Heart right ventricle (tissue), 16 donors: ENCODE data around the gene LRRTM2. TPM values are rescaled to one million over a fixed set of nuclear protein-coding genes. Genes with fewer than 3 reads are reported as not detected.
A peak's percentile ranks its signal among the peaks of the same experiment; 100 is the strongest.

ENCODE experiments used
- ATAC-seq, 8 donors: fragments of 200-7000 bp; cut with Tn5 transposase; one replicate each; pipeline ENCODE4 v1.9.1; 2020; ENCODE audit warnings: mild to moderate bottlenecking in 8 of 8, moderate library complexity in 8 of 8, moderate number of reproducible peaks in 1 of 8
- DNase-seq, 2 donors: peaks; one replicate each; pipeline ENCODE4 v3.0.0-alpha.2; 2020
- H3K27ac ChIP-seq, 10 donors: fragments of 200-600 bp; sonication (generic) in 2 of 10; one replicate each; pipeline versions ENCODE4 v1.5.0 to v1.8.0; 2020 to 2022; ENCODE audit warnings: mild to moderate bottlenecking in 3 of 10
- H3K27me3 ChIP-seq, 7 donors: fragments of 200-600 bp; one replicate each; pipeline ENCODE4 v1.8.0; 2021 to 2022; ENCODE audit warnings: mild to moderate bottlenecking in 2 of 7
- H3K36me3 ChIP-seq, 9 donors: fragments of 200-600 bp; sonication (generic) in 1 of 9; one replicate each; pipeline versions ENCODE4 v1.5.0 to v1.8.0; 2020 to 2022; ENCODE audit warnings: mild to moderate bottlenecking in 2 of 9
- H3K4me1 ChIP-seq, 9 donors: fragments of 200-600 bp; sonication (generic) in 1 of 9; one replicate each; pipeline versions ENCODE4 v1.5.0 to v1.8.0; 2020 to 2022; ENCODE audit warnings: mild to moderate bottlenecking in 4 of 9
- H3K4me3 ChIP-seq, 10 donors: fragments of 200-600 bp; sonication (generic) in 2 of 10; one replicate each; pipeline versions ENCODE4 v1.5.0 to v1.8.0; 2020 to 2022; ENCODE audit warnings: mild to moderate bottlenecking in 7 of 10, moderate library complexity in 2 of 10
- H3K9me3 ChIP-seq, 11 donors: fragments of 200-600 bp in 10 of 11; sonication (generic) in 2 of 11; one replicate each; pipeline versions ENCODE4 v1.5.0 to v1.8.0; 2013 to 2022; ENCODE audit warnings: mild to moderate bottlenecking in 2 of 11, control low read depth in 1 of 11, moderate library complexity in 1 of 11
- CTCF ChIP-seq, 9 donors: fragments of 200-600 bp; sonication (generic) in 2 of 9; IDR thresholded peaks; one replicate each; pipeline versions ENCODE4 v1.5.0 to v1.8.0; 2021 to 2022; ENCODE audit warnings: antibody characterized with exemption in 9 of 9, mild to moderate bottlenecking in 5 of 9, moderate library complexity in 1 of 9
- WGBS, 2 donors: extraction: QIAGEN DNeasy Blood & Tissue Kit; methylation state at CpG; one replicate each; pipeline ENCODE4 v1.1.7; 2013; ENCODE audit warnings: inconsistent platforms in 1 of 2; 5-methylcytosine and 5-hydroxymethylcytosine counted together
- intact Hi-C, 10 donors: fragments of 100-400 bp; cut with DNase I; formaldehyde crosslinking; loops; one replicate each; pipeline versions ENCODE4 v1.11.1 to v1.14.2; 2022
- polyA plus RNA-seq, 2 donors: library from polyadenylated mRNA; stranded (reverse); fragments of 200-250 nt; gene quantifications; one replicate each; pipeline ENCODE4 v1.2.3, GENCODE V29; 2013
- total RNA-seq, 10 donors: library from RNA; stranded (reverse); fragmentation: NEBNext Ultra II Directional in 3 of 10; extraction: Animal tissue kit (Norgen Biotek cat#: 25700) in 3 of 10; gene quantifications; one replicate each; pipeline versions ENCODE4 v1.2.1 to v1.2.4, GENCODE V29; 2021 to 2023
- donor health status: Arrhythmogenic right ventricular cardiomyopathy.
- donor health status: ischemic (EF 13 %, LVEDD 7.1; RV severe dilation, severe dysfunction).
- donor health status: healthy with polysubstance abuse.
- donor health status: DM: no; HTN: yes; CAD: no.
- donor health status: DM: no; HTN: no; CAD: no.
- donor health status: ischemic (EF 25% LVEDD 6.9; RV normal size, moderate dysfunction).
- donor health status: ischemic (EF 25% LVEDD 5.7; RV mildly dilated, moderate dysfunction).
- donor health status: healthy.
- donor health status: DM: yes; HTN: yes; CAD: no.
- donor health status: Ischemic cardiomyopathy.
- donor health status: ischemic (EF 35%, LVEDD 5.7; RV mildly dilated, moderate dysfunction).
- donor health status: nonischemic (EF 11% LVEDD 7.7; RV severe dilation, severe dysfunction).
- donor health status: DM: yes; HTN: yes; CAD: no.
- donor health status: PGD.
- donor health status: ischemic (EF 29% LVEDD 5.4; RV normal size, mild dysfunction).
- donor health status: nonischemic (EF 23%, LVEDD 6.1; RV moderate dilation, normal function).

The LRRTM2 gene
- total and polyA plus RNA-seq, 12 donors: 0.04 to 0.49 (median 0.09) TPM; not detected in 6

GRCh38 chr5:138869038-138869437, 6.1 kb downstream of the LRRTM2 start:
- WGBS, 2 donors: 71 to 85% methylated on average over 1 of the region's 1 CpG
- intact Hi-C loops: no loop called here
- Histone ChIP-seq H3K27me3 (no peaks in the 10 kb centered on the region), H3K4me1 (peaks cover 7 to 85% (median 52%) of the 10 kb centered on the region in 9 donors), H3K9me3 (peaks cover 0 to 2% (median 0%) of the 10 kb centered on the region in 11 donors), H3K36me3 (peaks cover 0 to 3% (median 0%) of the 10 kb centered on the region in 9 donors), H3K27ac (no peak overlapping the region), H3K4me3 (no peak overlapping the region)
- no peak for DNase-seq
- no peak for TF ChIP-seq CTCF (IDR thresholded peaks at IDR 0.05)
- no peak for ATAC-seq

GRCh38 chr5:138867011-138867410, 8.1 kb downstream of the LRRTM2 start:
- peaks cover 0 to 18% (median 15%) of the 10 kb centered on the region in 11 donors for H3K9me3 ChIP-seq

GRCh38 chr5:138853132-138853531, 22.0 kb downstream of the LRRTM2 start:
- H3K27ac ChIP-seq: no peak overlapping the region
- no peaks in the 10 kb centered on the region for H3K9me3 ChIP-seq
- DNase-seq: no peak
- H3K36me3 ChIP-seq: peaks cover 0 to 6% (median 0%) of the 10 kb centered on the region in 9 donors
- no peak for ATAC-seq
- no peak for TF ChIP-seq CTCF (IDR thresholded peaks at IDR 0.05)
- H3K4me3 ChIP-seq: no peak overlapping the region
- H3K27me3 ChIP-seq: no peaks in the 10 kb centered on the region
- intact Hi-C loops: no loop called here
- 68 to 84% methylated on average over 9 of the region's 9 CpGs for WGBS, 2 donors
- peaks cover 0 to 60% (median 39%) of the 10 kb centered on the region in 9 donors for H3K4me1 ChIP-seq

More at GRCh38 chr5:138867011-138867410, 8.1 kb downstream of the LRRTM2 start:
- peak in 1 of 9 donors; percentile 7 for TF ChIP-seq CTCF (IDR thresholded peaks at IDR 0.05)
- no peak for DNase-seq
- intact Hi-C loops: no loop called here
- H3K4me3 ChIP-seq: no peak overlapping the region
- H3K4me1 ChIP-seq: peaks cover 7 to 66% (median 40%) of the 10 kb centered on the region in 9 donors
- no peaks in the 10 kb centered on the region for H3K27me3 ChIP-seq
- 81 to 88% methylated on average over 1 of the region's 1 CpG for WGBS, 2 donors
- peak in 4 of 8 donors; percentile 5 to 37 (median 26) for ATAC-seq
- no peak overlapping the region for H3K27ac ChIP-seq
- peaks cover 0 to 19% (median 11%) of the 10 kb centered on the region in 9 donors for H3K36me3 ChIP-seq

GRCh38 chr5:138850865-138851435, 24.2 kb downstream of the LRRTM2 start:
- no peak for DNase-seq
- H3K36me3 ChIP-seq: no peaks in the 10 kb centered on the region
- WGBS, 2 donors: 25 to 26% methylated on average over 2 of the region's 2 CpGs
- no peak for ATAC-seq
- H3K27me3 ChIP-seq: no peaks in the 10 kb centered on the region
- no peaks in the 10 kb centered on the region for H3K9me3 ChIP-seq
- H3K4me3 ChIP-seq: no peak overlapping the region
- TF ChIP-seq CTCF (IDR thresholded peaks at IDR 0.05): no peak
- peaks cover 0 to 72% (median 46%) of the 10 kb centered on the region in 9 donors for H3K4me1 ChIP-seq
- intact Hi-C loops: no loop called here
- H3K27ac ChIP-seq: no peak overlapping the region
